Endothelial cell of umbilical vein (primary cell): Measurements from ENCODE around the gene UBXN11. TPM values are rescaled to one million over a fixed set of nuclear protein-coding genes. Genes with fewer than 3 reads are reported as not detected.

Experiments used
- BruUV-seq: library from RNA; stranded (reverse); fragments of 400-500 nt; replicated peaks from 2 replicates; lab custom pipeline; 2021; lab: Mats Ljungman, UMichigan
- CTCF ChIA-PET: fragments of 300-600, 350-600 bp; sonication (Branson Sonifier 250); formaldehyde crosslinking; loops from one replicate; lab custom pipeline; 2021; ENCODE audit warnings: antibody characterized with exemption, inconsistent platforms; lab: Charles Lee
- POLR2A ChIA-PET: fragments of 300-600, 350-600 bp; sonication (Branson Sonifier 250); formaldehyde crosslinking; loops from one replicate; lab custom pipeline; 2021; ENCODE audit warnings: antibody characterized with exemption, inconsistent platforms; lab: Charles Lee
- DNase-seq: peaks from one replicate; pipeline ENCODE4 v3.0.0-alpha.2; 2011; ENCODE audit warnings: low read depth, low spot score
- FAIRE-seq: peaks from 2 replicates; lab custom pipeline; 2011; peaks lifted over from hg19 to GRCh38; lab: Jason Lieb, UNC
- H2AFZ ChIP-seq: 2 replicates; pipeline ENCODE4 v1.6.0; 2012; ENCODE audit warnings: low read depth, low read length, control low read depth, inconsistent platforms
- H3K27ac ChIP-seq: 2 replicates; pipeline ENCODE4 v1.5.1; 2011; ENCODE audit warnings: low read depth, mild to moderate bottlenecking, control low read depth, low read length, moderate library complexity; ENCODE audit not compliant: insufficient read depth
- H3K27me3 ChIP-seq, 2 experiments: 2 replicates each; pipeline versions ENCODE4 v1.6.0 to v1.6.1; 2011; ENCODE audit warnings: low read length in 2 of 2, mixed read lengths in 1 of 2; ENCODE audit not compliant: control insufficient read depth in 2 of 2, insufficient read depth in 2 of 2
- H3K36me3 ChIP-seq, 2 experiments: 2 replicates in 1 of 2; 3 replicates in 1 of 2; pipeline ENCODE4 v1.5.1; 2011; ENCODE audit warnings: low read length in 2 of 2, mild to moderate bottlenecking in 1 of 2, moderate library complexity in 1 of 2; ENCODE audit not compliant: control insufficient read depth in 2 of 2, insufficient read depth in 2 of 2; ENCODE audit errors: extremely low read depth in 1 of 2
- H3K4me1 ChIP-seq: 3 replicates; pipeline ENCODE4 v1.5.1; 2011; ENCODE audit warnings: mild to moderate bottlenecking, low read length; ENCODE audit not compliant: control insufficient read depth, insufficient read depth; ENCODE audit errors: extremely low read depth
- H3K4me2 ChIP-seq: 2 replicates; pipeline ENCODE4 v1.6.1; 2011; ENCODE audit warnings: low read length, control low read depth, mixed read lengths; ENCODE audit not compliant: insufficient read depth
- H3K4me3 ChIP-seq, 3 experiments: fragments of 200-600 bp in 1 of 3; sonication (generic), shearing (Covaris generic) in 1 of 3; replicated peaks in 1 of 3; 2 replicates each; pipeline ENCODE4 v1.5.1; 2011 to 2016; ENCODE audit warnings: control low read depth in 3 of 3, low read length in 3 of 3, mild to moderate bottlenecking in 2 of 3, inconsistent platforms in 1 of 3, low read depth in 1 of 3, moderate library complexity in 1 of 3; ENCODE audit not compliant: insufficient read depth in 1 of 3
- H3K79me2 ChIP-seq: 2 replicates; pipeline ENCODE4 v1.6.0; 2012; ENCODE audit warnings: low read length, inconsistent platforms; ENCODE audit not compliant: control insufficient read depth, insufficient read depth
- H3K9ac ChIP-seq: replicated peaks from 2 replicates; pipeline ENCODE3; 2011; ENCODE audit warnings: low read length, control low read depth; ENCODE audit not compliant: insufficient read depth; ENCODE audit errors: extremely low read depth
- H3K9me1 ChIP-seq: replicated peaks from 3 replicates; pipeline ENCODE4 v1.6.0; 2011; ENCODE audit warnings: mild to moderate bottlenecking, low read length; ENCODE audit not compliant: control insufficient read depth, insufficient read depth; ENCODE audit errors: extremely low read depth
- H3K9me3 ChIP-seq: replicated peaks from 2 replicates; pipeline ENCODE4 v1.5.1; 2012; ENCODE audit warnings: low read length, inconsistent platforms; ENCODE audit not compliant: control insufficient read depth, insufficient read depth
- H4K20me1 ChIP-seq: replicated peaks from 2 replicates; pipeline ENCODE3; 2011; ENCODE audit warnings: mild to moderate bottlenecking, low read length; ENCODE audit not compliant: control insufficient read depth, insufficient read depth; ENCODE audit errors: extremely low read depth
- EZH2 ChIP-seq: IDR thresholded peaks from 2 replicates; pipeline ENCODE4 v1.6.1; 2012; ENCODE audit warnings: borderline replicate concordance, low read depth, mild to moderate bottlenecking, moderate library complexity, low read length, inconsistent platforms; ENCODE audit not compliant: severe bottlenecking
- FOS ChIP-seq: IDR thresholded peaks from 2 replicates; pipeline ENCODE4 v1.6.1; 2011; ENCODE audit warnings: mild to moderate bottlenecking, low read length, moderate library complexity, borderline replicate concordance; ENCODE audit not compliant: insufficient read depth
- GATA2 ChIP-seq: IDR thresholded peaks from 2 replicates; pipeline ENCODE4 v1.7.0; 2011; ENCODE audit warnings: low read depth, mild to moderate bottlenecking, moderate library complexity, mixed read lengths, low read length; ENCODE audit not compliant: insufficient read length, insufficient read depth
- JUN ChIP-seq: IDR thresholded peaks from 2 replicates; pipeline ENCODE4 v1.6.1; 2011; ENCODE audit warnings: borderline replicate concordance, low read depth; ENCODE audit not compliant: insufficient read length, insufficient read depth
- MYC ChIP-seq: IDR thresholded peaks from one replicate; pipeline ENCODE4 v1.6.1; 2011; ENCODE audit warnings: mild to moderate bottlenecking, low read depth, low read length
- POLR2A ChIP-seq: IDR thresholded peaks from 2 replicates; pipeline ENCODE4 v1.6.1; 2012; ENCODE audit warnings: low read depth, mild to moderate bottlenecking, control low read depth, low read length
- dilution Hi-C: fragments of 300-500 bp; cut with MboI; formaldehyde crosslinking; loops from one replicate; pipeline ENCODE4 v1.15.0; 2019; ENCODE audit warnings: low sequenced_read_pairs; ENCODE audit not compliant: extremely low pct_ligation_motif_present
- intact Hi-C: fragments of 100-400 bp; cut with micrococcal nuclease; formaldehyde crosslinking; loops from one replicate; pipeline ENCODE4 v1.10.0; 2022
- polyA plus RNA-seq, 4 experiments: library from polyadenylated mRNA; depleted of rRNA in 3 of 4; stranded (reverse) in 3 of 4; unstranded in 1 of 4; fragments of >200 nt; gene quantifications; 2 replicates each; pipeline versions ENCODE4 v1.2.1 to v1.2.3, GENCODE V29; 2011 to 2012; ENCODE audit warnings: missing spikeins in 1 of 4
- total RNA-seq: library from RNA; stranded (reverse); gene quantifications from 2 replicates; pipeline ENCODE4 v1.2.3, GENCODE V29; 2021
- TF ChIP-seq, protein P1 (sequence below), 2 donors: IDR thresholded peaks; 1 replicate in 1 of 2; 2 replicates in 1 of 2; pipeline ENCODE4 v1.5.1; 2011; ENCODE audit warnings: low read length in 2 of 2, mild to moderate bottlenecking in 2 of 2, moderate library complexity in 2 of 2, control low read depth in 1 of 2, inconsistent platforms in 1 of 2, low read depth in 1 of 2; ENCODE audit not compliant: insufficient read depth in 1 of 2; ENCODE audit errors: extremely low read depth in 1 of 2
- TF ChIP-seq, protein P2 (sequence below): IDR thresholded peaks from 2 replicates; pipeline ENCODE4 v1.6.1; 2011; ENCODE audit not compliant: insufficient read depth, insufficient read length

The UBXN11 gene
- total and polyA plus RNA-seq, 2 donors (not counting 3 experiments of a cell fraction or from before 2014, with no cell fraction given) = 14.8 to 15.6 TPM

DNA sequence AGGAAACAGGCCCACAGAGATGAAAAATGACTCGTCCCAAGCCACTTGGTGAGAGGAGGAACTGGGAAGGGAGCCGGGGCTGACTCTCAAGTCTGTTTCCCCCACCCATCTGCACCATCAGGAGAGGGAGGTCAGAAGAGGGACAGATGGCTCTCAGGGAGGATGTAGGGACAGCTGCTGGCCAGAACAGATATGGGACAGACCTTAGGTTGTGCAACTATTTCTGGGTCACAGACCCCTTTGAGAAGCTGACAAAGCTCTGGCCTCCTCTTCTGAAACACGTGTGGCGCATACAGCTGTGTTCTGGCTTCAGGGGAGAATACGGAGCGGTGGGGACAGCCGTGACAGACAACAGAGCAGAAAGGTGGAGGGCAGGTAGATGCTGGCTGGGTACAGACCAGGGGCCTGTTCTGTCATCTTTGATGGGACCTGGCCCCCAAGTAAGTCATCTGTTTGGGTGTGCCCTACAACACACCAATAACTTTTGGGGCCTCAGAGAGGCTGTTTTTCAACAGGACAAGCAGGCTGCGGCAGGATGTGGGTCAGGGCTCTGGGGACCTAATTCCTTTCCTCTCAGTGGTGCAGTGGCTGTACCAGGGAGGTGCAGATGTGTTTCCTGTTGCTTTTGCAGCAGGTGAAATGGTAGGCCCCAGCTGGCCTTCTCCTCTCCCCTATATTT, 19.3 kb downstream of the UBXN11 start:
- no peaks in the 10 kb centered on the region for H3K9me1 ChIP-seq
- no TSS peak for BruUV-seq
- no peak overlapping the region for H3K27ac ChIP-seq
- H3K4me3 ChIP-seq = no peak overlapping the region
- dilution Hi-C loops = no loop called here
- H3K4me1 ChIP-seq = peaks cover 18% of the 10 kb centered on the region
- no peaks in the 10 kb centered on the region for H4K20me1 ChIP-seq
- intact Hi-C loops = no loop called here
- H3K9me3 ChIP-seq = no peaks in the 10 kb centered on the region
- peaks cover 4% of the 10 kb centered on the region for H3K79me2 ChIP-seq
- no peak for FAIRE-seq
- no peak for DNase-seq
- ChIA-PET POLR2A (no interaction called here), CTCF (interaction anchor here (2.6 to 4.3 kb wide), 4 partner anchors 12 to 129 kb away, joined by 13 to 120 read pairs (median 41); partner anchors contain the start of gene CD52)
- no peaks in the 10 kb centered on the region for H3K27me3 ChIP-seq
- no peak overlapping the region for H2AFZ ChIP-seq
- H3K9ac ChIP-seq = no peak overlapping the region
- TF ChIP-seq, protein P1, sequence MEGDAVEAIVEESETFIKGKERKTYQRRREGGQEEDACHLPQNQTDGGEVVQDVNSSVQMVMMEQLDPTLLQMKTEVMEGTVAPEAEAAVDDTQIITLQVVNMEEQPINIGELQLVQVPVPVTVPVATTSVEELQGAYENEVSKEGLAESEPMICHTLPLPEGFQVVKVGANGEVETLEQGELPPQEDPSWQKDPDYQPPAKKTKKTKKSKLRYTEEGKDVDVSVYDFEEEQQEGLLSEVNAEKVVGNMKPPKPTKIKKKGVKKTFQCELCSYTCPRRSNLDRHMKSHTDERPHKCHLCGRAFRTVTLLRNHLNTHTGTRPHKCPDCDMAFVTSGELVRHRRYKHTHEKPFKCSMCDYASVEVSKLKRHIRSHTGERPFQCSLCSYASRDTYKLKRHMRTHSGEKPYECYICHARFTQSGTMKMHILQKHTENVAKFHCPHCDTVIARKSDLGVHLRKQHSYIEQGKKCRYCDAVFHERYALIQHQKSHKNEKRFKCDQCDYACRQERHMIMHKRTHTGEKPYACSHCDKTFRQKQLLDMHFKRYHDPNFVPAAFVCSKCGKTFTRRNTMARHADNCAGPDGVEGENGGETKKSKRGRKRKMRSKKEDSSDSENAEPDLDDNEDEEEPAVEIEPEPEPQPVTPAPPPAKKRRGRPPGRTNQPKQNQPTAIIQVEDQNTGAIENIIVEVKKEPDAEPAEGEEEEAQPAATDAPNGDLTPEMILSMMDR (IDR thresholded peaks at IDR 0.05; ENCODE audit: extremely low read depth in 1 of 2, insufficient read depth in 1 of 2, low read depth in 1 of 2, low read length in 2 of 2) = no peak
- TF ChIP-seq GATA2 (no peak), POLR2A (no peak), EZH2 (no peak), JUN (no peak), FOS (no peak), MYC (no peak)
- TF ChIP-seq, protein P2, sequence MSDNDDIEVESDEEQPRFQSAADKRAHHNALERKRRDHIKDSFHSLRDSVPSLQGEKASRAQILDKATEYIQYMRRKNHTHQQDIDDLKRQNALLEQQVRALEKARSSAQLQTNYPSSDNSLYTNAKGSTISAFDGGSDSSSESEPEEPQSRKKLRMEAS = no peak
- peaks cover 0 to 1% of the 10 kb centered on the region in 2 experiments for H3K36me3 ChIP-seq
- H3K4me2 ChIP-seq = no peak overlapping the region
